Raji (cell line): ENCODE measurements around the gene TAX1BP3.

Source experiments
- POLR2A ChIP-seq: IDR thresholded peaks from 2 replicates; pipeline ENCODE4 v1.6.1; 2011; ENCODE audit warnings: low read depth, low read length, control low read depth; ENCODE audit not compliant: insufficient read depth

Gene TAX1BP3

GRCh38 chr17:3668279-3669084 is at the start of gene TAX1BP3, which contains the start of gene EMC6:
TAX1BP3 (minus strand) TSS chr17:3668578; CDS start chr17:3668526, 52 bp downstream.
EMC6 (plus strand) TSS chr17:3668812; CDS start chr17:3669147, 335 bp downstream.
- TF ChIP-seq POLR2A = peak; percentile 95

GRCh38 chr17:3715296-3715695 is 46.9 kb upstream of the TAX1BP3 start:
- no peak for TF ChIP-seq POLR2A

GRCh38 chr17:3712811-3713463 is 44.6 kb upstream of the TAX1BP3 start:
- no peak for TF ChIP-seq POLR2A

- 0 out of 2 replicates have a peak, but pooled peaks have one; percentile 19 for TF ChIP-seq POLR2A
These were observed 42.6 kb upstream of the TAX1BP3 start for GRCh38 chr17:3710951-3711383.

- no peak for TF ChIP-seq POLR2A
These were observed 40.0 kb upstream of the TAX1BP3 start for GRCh38 chr17:3708366-3708765.

GRCh38 chr17:3704931-3705717 is 36.7 kb upstream of the TAX1BP3 start:
- no peak for TF ChIP-seq POLR2A

GRCh38 chr17:3699951-3700350 is 31.6 kb upstream of the TAX1BP3 start:
- TF ChIP-seq POLR2A = no peak

GRCh38 chr17:3698139-3698538 is 29.8 kb upstream of the TAX1BP3 start:
- no peak for TF ChIP-seq POLR2A

GRCh38 chr17:3697103-3697476 is 28.7 kb upstream of the TAX1BP3 start:
- no peak for TF ChIP-seq POLR2A

GRCh38 chr17:3695723-3696411 is 27.5 kb upstream of the TAX1BP3 start, which contains the start of gene P2RX5:
P2RX5 (minus strand) TSS chr17:3696155; CDS start chr17:3696005, 150 bp downstream.
- TF ChIP-seq POLR2A = peak; percentile 73

GRCh38 chr17:3695129-3695722 is 26.8 kb upstream of the TAX1BP3 start:
- no peak for TF ChIP-seq POLR2A

- peak; percentile 33; the same call in 1 of the 2 replicates for TF ChIP-seq POLR2A
These were observed 25.5 kb upstream of the TAX1BP3 start for GRCh38 chr17:3693829-3694231.

- TF ChIP-seq POLR2A = 0 out of 2 replicates have a peak, but pooled peaks have one; percentile 12
These were observed 24.8 kb upstream of the TAX1BP3 start for GRCh38 chr17:3693141-3693540.

GRCh38 chr17:3692346-3692745 is 24.0 kb upstream of the TAX1BP3 start:
- TF ChIP-seq POLR2A = no peak

GRCh38 chr17:3691617-3692067 is 23.3 kb upstream of the TAX1BP3 start:
- TF ChIP-seq POLR2A = no peak
